GM21717 (cell line): ENCODE data around the gene MRPS7.
"Not testable (repeated sequence)": the region's sequence is repeated elsewhere in the genome, so short reads cannot be mapped to it uniquely, and the experiment has no call there.

Experiments
- ATAC-seq: cut with Tn5 transposase; IDR thresholded peaks from one replicate; pipeline ENCODE4 v1.9.1; 2021; ENCODE audit warnings: mild to moderate bottlenecking, moderate library complexity; ENCODE audit not compliant: unreplicated experiment

Gene MRPS7

GRCh38 chr17:75270966-75271232 lies 9.2 kb downstream of the MRPS7 start, which contains the start of gene MIF4GD:
Gene MIF4GD (minus strand): TSS chr17:75271231. CDS start chr17:75270195, 1,036 bp downstream.
- no peak for ATAC-seq

DNA sequence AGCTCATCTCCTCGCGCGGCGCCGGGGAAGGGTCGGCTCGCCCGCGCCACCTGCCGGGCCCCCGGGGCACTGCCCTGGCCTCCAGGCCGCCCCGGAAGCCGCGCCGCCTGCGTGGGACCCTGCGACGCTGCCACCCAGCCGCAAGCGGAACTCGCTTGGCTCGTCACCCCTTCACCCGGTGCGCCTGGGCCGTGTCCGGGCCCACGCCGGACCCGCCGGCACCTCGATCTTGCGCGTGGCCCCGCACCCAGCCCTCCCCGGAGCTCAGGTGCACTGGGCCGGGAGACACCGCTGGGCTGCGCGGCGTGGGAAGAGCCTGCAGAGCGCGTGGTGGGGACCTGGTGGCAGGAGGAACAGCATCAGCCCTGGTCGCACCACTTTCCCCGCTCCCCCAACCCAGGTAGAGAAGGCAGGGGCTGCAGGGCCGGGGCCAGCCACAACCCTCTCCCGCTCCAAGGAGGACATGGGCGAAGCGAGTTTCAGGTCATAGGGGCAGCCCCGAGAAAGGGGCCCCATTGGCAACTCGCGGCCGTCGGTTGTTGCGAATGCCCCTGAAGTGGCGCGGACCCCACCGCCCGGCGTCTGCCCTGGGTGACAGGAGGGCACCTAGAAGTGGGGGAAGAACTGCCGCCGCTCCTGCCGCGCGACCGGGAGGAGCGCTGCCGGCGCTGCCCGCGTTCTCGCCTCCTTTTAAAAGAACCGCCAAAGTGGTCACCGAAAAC lies 9.7 kb downstream of the MRPS7 start:
- ATAC-seq: peak; percentile 59

DNA sequence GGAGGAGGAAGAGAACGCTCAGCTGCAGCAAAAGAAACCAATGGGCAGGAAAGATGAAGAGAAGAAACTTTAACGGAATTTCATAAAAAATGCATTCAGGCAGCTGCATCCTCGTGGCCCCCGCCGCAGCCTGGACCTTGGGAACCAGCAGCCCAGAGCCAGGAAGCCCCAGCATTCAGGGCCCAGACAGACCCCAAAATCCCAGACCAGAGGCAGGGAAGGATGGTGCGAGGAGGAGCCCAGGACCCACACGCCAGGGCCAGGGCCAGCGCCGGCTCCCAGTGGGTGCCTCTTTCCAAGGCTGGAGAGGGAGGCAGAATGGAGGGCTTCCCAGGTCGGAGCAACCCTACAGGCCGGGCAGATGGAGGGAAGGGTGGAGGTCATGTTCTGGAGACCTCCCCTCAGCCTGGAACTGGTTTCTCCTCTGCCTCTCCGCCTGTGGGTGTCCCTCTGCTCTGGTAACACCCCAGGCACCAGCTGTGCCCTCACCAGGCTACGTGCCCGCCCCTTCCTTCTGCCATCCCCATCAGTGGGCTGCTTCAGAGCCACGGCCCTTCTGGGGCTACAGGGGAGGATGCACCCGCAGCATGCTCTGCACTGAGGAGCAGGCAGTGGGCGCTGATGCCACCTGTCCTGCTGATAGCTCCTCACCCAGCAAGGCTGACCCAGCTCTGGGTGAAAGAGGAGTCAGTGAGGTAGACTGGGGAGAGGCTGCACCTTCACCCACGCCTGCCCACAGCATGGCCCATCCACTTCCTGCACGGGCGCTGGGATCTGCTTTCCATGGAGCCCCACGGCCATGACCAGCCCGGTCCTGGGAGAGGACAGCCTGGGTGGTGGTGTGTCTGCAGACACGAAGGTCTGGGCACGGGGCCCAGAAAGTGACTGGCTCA lies 10.5 kb downstream of the MRPS7 start:
- no peak for ATAC-seq

DNA sequence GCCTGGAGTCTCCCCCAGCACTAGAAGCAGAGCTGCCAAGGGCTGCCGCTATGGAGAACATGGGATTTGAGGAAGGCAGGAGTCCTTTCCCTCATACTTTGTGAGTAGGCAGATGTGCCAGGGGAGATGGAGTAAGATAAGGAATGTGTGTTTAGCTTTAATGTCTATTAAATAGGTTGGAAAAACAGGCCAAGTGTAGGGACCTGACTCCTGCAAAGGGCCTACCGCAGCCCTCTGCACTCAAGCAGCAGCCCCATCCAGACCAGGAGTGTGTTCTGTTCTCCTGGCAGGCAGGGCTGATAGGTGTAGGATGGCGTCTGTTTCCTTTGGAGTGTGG lies 11.1 kb downstream of the MRPS7 start:
- ATAC-seq: no peak

DNA sequence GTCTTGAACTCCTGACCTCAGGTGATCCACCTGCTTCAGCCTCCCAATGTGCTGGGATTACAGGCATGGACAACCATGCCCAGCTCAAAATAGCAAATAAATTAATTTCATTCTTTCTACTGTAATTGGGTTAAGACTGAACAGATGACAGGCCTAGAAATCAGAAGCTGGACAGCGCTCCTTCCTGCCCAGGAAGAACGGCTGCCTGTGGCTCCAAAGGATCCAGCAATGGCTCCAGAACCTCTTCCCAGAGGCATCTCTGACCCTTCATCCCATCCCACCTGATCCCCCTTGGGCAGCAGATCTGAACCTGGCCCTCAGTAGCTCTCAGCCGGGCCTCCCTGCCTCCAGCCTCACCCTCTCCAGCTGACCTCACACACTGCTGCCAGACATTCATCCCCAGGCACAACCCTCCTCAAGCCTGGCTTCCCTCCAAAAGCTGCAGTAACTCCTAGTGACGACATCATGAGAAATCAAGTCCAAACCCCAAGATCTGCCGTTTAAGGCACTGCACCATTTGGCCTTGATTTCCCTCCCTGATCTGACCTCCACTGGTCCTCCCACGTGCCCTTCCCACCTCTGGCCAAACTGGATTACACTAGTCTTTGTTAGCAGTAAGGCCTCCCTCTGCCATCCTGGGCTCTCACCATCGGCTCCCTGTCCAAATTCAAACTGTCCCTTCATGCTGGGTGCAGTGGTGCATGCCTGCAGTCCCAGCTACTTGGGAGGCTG lies 12.5 kb downstream of the MRPS7 start:
- ATAC-seq: no peak

DNA sequence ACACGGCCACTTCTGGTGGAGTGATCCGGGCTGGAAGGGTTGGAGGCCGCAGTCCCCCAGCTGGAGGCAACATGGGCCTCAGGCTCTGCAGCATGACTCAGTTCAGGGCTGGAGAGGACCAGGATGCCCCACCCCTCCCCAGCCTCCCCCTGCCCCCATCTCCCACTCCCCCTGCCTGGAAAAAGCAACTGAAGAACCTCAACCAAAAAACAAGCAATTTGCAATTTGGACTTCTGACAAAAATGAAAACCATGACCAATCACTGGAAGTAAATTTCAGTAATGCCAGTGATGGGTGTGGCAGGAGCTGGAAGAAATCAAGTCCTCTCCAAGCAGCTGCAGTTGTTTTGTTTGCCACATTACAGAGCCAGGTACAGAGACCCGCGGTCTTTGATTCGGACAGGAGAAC lies 16.0 kb downstream of the MRPS7 start:
- no peak for ATAC-seq

- not testable (repeated sequence) for ATAC-seq
Observed at GRCh38 chr17:75280189-75280588, 18.5 kb downstream of the MRPS7 start.

GRCh38 chr17:75285123-75285522 lies 23.4 kb downstream of the MRPS7 start:
- no peak for ATAC-seq

GRCh38 chr17:75287221-75287620 lies 25.5 kb downstream of the MRPS7 start:
- no peak for ATAC-seq

- ATAC-seq: no peak
Observed at GRCh38 chr17:75288359-75288758, 26.7 kb downstream of the MRPS7 start.

DNA sequence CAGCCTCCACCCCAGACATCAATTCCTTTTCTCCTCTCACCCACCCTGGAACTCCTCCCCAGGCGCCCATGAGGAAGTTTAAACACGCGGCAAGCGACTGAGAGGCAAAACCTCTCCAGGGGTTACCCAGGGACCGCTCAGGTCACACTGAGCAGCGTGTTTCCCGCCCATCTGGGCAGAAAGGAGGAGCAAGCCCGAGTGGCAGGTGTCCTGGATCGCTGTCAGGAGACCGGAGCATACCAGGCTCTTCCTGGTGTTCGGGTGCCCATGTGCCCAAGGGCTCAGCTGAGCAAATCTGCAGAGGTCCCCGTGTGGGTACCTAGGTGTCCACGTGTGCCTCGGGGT lies 27.1 kb downstream of the MRPS7 start:
- ATAC-seq: peak; percentile 7

DNA sequence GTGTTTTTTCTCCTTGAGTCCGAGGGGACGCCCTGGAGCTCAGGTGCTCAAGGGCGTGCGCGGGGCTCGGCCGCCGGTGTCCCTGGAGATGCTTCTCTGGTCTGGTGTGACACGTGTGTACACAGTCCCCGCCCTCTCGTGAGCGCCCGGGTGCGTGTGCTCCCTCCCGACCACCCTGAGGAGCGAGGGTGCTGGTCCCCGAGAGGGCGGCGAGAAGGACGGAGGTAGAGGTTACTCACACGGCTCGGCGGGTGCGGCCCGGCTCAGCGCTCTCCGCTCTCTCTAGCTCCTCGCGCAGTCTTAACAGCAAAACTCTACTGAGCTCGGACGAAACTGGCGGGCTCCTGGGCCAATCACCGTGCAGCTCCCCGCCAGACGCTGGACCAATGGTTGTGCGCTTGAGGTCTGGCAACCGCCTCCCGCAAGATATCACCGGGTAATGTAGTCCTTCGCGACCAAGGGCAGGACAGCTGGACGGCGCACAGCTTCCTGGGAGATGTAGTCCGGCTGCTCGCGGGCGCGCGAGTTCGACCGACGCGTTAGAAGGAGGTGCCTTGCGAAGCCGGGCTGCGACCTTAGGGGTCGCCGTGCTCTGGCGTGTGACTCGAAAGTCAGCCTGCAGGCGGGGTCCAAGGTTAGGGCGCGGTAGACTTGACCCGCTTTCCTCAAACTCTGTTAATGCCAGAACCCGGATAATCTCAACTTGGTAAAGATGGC lies 27.6 kb downstream of the MRPS7 start, which contains the start of gene SLC25A19:
TSS of gene SLC25A19 (minus strand) at position 319 of the 717 bp plus-strand sequence. CDS start 2,669 bp downstream, outside the sequence.
- peak; percentile 77 for ATAC-seq

DNA sequence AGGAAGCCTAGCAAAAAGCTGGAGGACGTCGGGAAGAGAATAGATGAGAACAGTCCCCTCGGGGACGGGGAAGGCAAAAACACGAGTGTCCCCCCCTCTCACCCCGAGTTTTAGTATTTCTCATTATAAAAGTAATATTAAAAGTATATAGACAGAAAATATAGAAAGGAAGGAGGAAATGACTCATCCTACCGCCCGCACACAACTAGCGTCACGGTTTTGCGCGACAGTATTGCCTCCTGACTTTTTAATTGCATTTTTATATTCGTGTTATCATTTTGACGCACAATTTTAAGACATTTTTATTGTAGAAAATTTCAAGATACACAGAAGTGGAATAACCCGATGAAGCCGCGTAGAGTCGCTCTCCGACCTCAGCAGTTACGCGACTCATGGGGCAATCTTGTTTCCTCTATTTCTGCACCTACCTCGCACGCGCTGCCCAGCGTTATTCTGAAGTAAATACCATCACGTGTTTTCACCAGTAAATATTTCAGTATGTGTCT lies 28.2 kb downstream of the MRPS7 start:
- no peak for ATAC-seq

DNA sequence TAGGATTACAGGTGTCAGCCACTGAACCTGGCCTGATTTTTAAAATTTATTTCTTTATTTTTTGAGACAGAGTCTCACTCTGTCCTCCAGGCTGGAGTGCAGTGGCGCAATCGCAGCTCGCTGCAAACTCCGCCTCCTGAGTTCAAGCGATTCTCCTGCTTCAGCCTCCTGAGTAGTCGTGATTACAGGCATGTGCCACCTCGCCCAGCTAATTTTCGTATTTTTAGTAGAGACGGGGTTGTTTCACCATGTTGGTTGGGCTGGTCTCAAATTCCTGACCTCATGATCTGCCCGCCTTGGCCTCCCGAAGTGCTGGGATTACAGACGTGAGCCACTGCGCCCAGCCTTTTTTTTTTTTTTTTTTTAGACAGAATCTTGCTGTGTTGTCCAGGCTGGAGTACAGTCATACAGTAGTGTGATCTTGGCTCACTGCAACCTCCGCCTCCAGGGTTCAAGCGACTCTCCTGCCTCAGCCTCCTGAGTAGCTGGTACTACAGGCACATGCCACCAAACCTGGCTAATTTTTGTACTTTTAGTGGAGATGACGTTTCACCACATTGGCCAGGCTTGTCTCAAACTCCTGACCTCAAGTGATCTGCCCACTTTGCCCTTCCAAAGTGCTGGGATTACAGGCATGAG lies 31.2 kb downstream of the MRPS7 start:
- not testable (repeated sequence) for ATAC-seq

- peak; percentile 47 for ATAC-seq
Observed at GRCh38 chr17:75295201-75296158, 33.8 kb downstream of the MRPS7 start.

GRCh38 chr17:75300280-75300679 lies 38.6 kb downstream of the MRPS7 start:
- no peak for ATAC-seq

DNA sequence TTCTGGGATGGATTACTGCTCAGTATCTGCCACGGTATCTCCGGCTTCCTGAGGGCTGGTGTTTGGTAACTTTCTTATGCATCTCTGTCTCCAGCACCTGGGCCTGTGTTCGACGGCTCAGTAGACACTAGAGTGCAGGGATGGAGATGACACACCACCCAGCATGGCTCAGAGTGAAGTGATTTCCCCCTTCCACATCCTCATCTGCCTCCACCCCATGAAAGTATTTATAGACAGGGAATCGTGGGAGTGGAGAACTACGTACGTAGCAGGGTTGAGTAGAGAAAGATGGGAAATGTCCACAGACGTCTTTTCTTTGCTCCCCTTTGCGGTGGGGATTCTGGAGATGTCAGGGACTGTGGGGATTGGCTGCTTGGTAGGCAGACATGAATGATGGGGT lies 39.4 kb downstream of the MRPS7 start:
- ATAC-seq: no peak

DNA sequence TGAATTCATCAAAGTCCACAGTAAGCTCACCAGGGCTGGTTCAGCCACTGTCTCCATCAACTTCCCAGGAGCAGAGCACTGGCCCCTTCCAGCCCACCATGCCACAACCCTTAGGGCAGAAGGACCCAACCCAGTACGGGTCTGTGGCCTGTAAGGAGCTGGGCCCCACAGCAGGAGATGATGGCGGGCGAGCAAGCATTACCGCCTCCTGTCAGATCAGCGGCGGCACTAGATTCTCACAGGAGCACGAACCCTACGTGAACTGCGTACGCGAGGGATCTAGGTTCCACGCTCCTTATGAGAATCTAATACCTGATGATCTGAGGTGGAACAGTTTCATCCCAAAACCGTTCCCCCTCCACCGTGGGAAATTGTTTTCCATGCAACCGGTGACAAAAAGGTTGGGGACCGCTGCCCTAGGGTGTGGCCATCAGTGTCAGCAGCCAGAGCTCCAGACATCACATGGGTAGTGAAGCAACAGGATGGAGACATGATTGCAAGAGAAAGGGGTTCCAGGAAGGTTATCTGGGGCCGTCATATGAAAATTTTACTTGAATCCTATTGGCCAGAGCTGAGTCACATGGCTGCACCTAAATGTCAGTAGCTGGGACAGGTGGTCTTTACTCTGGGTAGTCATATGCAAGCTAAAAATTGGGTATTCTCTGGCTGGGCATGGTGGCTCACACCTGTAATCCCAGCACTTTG lies 40.0 kb downstream of the MRPS7 start:
- no peak for ATAC-seq
